HepG2 (cell line): Measurements from ENCODE around the gene KRTAP3-1. TPM values are rescaled to one million over a fixed set of nuclear protein-coding genes. Genes with fewer than 3 reads are reported as not detected.

ENCODE experiments used
- DR1 ChIP-seq: sonication (generic); formaldehyde crosslinking; IDR thresholded peaks from 2 replicates; pipeline ENCODE4 v1.8.0; 2021; ENCODE audit warnings: mild to moderate bottlenecking, missing genetic modification reagents, inconsistent platforms
- HMGXB3 ChIP-seq: sonication (generic); formaldehyde crosslinking; IDR thresholded peaks from 2 replicates; pipeline ENCODE4 v1.4.0; 2020; ENCODE audit warnings: missing genetic modification reagents, borderline replicate concordance
- IKZF5 ChIP-seq: IDR thresholded peaks from 2 replicates; pipeline ENCODE4 v1.6.1; 2018; ENCODE audit warnings: missing genetic modification reagents, mild to moderate bottlenecking, missing compliant biosample characterization
- LCORL ChIP-seq, 2 experiments: fragments of 450-650 bp in 1 of 2; sonication (generic) in 1 of 2; formaldehyde crosslinking in 1 of 2; IDR thresholded peaks; 2 replicates each; pipeline versions ENCODE4 v1.5.0 to v1.6.1; 2017 to 2020; ENCODE audit warnings: antibody characterized with exemption in 1 of 2, missing genetic modification reagents in 1 of 2
- SRF ChIP-seq: IDR thresholded peaks from 2 replicates; pipeline ENCODE4 v1.6.1; 2011; ENCODE audit warnings: mild to moderate bottlenecking, low read depth, low read length, moderate library complexity
- SRY ChIP-seq: sonication (generic); formaldehyde crosslinking; IDR thresholded peaks from 2 replicates; pipeline ENCODE4 v1.8.0; 2022; ENCODE audit warnings: mild to moderate bottlenecking, missing genetic modification reagents
- TEAD3 ChIP-seq: optimal IDR thresholded peaks from 2 replicates; pipeline ENCODE3; 2016; ENCODE audit warnings: borderline replicate concordance
- YEATS2 ChIP-seq: sonication (generic); formaldehyde crosslinking; IDR thresholded peaks from 2 replicates; pipeline ENCODE4 v1.4.0; 2020; ENCODE audit warnings: missing genetic modification reagents, borderline replicate concordance
- ZKSCAN5 ChIP-seq: sonication (generic); formaldehyde crosslinking; IDR thresholded peaks from 2 replicates; pipeline ENCODE4 v1.5.1; 2020; ENCODE audit warnings: mild to moderate bottlenecking, missing genetic modification reagents
- ZNF253 ChIP-seq: sonication (generic); formaldehyde crosslinking; IDR thresholded peaks from 2 replicates; pipeline ENCODE4 v1.8.0; 2022; ENCODE audit warnings: mild to moderate bottlenecking, missing genetic modification reagents, borderline replicate concordance
- ZNF512B ChIP-seq: sonication (generic); formaldehyde crosslinking; IDR thresholded peaks from 2 replicates; pipeline ENCODE4 v1.5.1; 2020; ENCODE audit warnings: missing genetic modification reagents, mild to moderate bottlenecking, borderline replicate concordance
- ZNF768 ChIP-seq: sonication (generic); formaldehyde crosslinking; IDR thresholded peaks from 2 replicates; pipeline ENCODE4 v1.4.0; 2020; ENCODE audit warnings: missing genetic modification reagents
- ZNF781 ChIP-seq: sonication (generic); formaldehyde crosslinking; IDR thresholded peaks from 2 replicates; pipeline ENCODE4 v1.5.1; 2020; ENCODE audit warnings: borderline replicate concordance, mild to moderate bottlenecking, missing genetic modification reagents; ENCODE audit errors: not compliant biosample characterization
- ZNF792 ChIP-seq: IDR thresholded peaks from 2 replicates; pipeline ENCODE4 v1.6.1; 2016
- polyA plus RNA-seq, 8 experiments: library from polyadenylated mRNA; depleted of rRNA in 3 of 8; stranded (reverse) in 7 of 8; unstranded in 1 of 8; fragments of >200 nt; fragmentation: Illumina TruSeq in 4 of 8; extraction: Trizol in 4 of 8; gene quantifications; 2 replicates each; pipeline versions ENCODE4 v1.2.1 to v1.2.3, GENCODE V29; 2011 to 2016; ENCODE audit warnings: low read depth in 4 of 8, missing spikeins in 1 of 8, mixed read lengths in 1 of 8; ENCODE audit not compliant: insufficient read depth in 1 of 8
- total RNA-seq, 5 experiments: library from RNA; depleted of rRNA; stranded (reverse); fragments of >200 nt; fragmentation: Illumina TruSeq; extraction: Trizol; gene quantifications; 2 replicates each; pipeline ENCODE4 v1.2.3, GENCODE V29; 2016; ENCODE audit warnings: low read depth in 1 of 5
- TF ChIP-seq, protein P1 (sequence below): IDR thresholded peaks from 2 replicates; pipeline ENCODE4 v1.6.1; 2016; ENCODE audit warnings: low read depth, borderline replicate concordance

KRTAP3-1 gene
- total and polyA plus RNA-seq, 2 of the 13 experiments (the other 11 are each of a cell fraction or from before 2014, with no cell fraction given): 0.29 to 3.7 TPM

DNA sequence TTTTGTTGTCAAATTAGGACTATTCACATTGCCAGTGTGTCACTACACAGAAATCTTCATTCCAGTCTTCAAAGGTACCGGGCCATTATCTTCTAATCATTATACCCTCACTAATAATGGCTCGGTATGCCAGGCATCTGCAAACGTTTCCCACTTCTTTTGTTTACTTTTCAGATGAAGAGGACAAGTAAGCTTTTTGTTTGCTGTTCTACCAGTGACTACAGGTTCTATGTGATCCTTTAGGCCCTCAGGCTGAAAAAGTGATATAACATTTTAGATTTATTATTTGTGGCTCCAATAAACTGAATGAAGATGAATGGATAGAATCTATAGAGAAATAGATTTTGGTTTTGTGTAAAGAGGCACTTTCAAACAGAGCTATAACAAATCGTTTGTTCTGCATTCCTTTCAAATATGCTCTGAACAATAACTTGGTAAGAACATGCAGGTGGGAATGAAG lies 403 bp upstream of the KRTAP3-1 start (continued):
- TF ChIP-seq ZNF512B (CRISPR knock-in tag): no peak
- TF ChIP-seq SRY: no peak
- TF ChIP-seq HMGXB3 (CRISPR knock-in tag): no peak
- TF ChIP-seq ZKSCAN5 (CRISPR knock-in tag): no peak
- TF ChIP-seq ZNF768 (CRISPR knock-in tag): no peak
- TF ChIP-seq DR1 (CRISPR knock-in tag): no peak
- TF ChIP-seq ZNF792 (CRISPR knock-in tag): 0 out of 2 replicates have a peak, but pooled peaks have one; percentile 54
- TF ChIP-seq LCORL (IDR thresholded peaks at IDR 0.05): no peak
- peak; percentile 66; the same call in 1 of the 2 replicates for TF ChIP-seq LCORL (CRISPR knock-in tag; IDR thresholded peaks at IDR 0.05)
- peak; percentile 100 for TF ChIP-seq TEAD3 (CRISPR knock-in tag)
- TF ChIP-seq ZNF253: no peak
- TF ChIP-seq YEATS2 (CRISPR knock-in tag): no peak
- TF ChIP-seq ZNF781 (CRISPR knock-in tag): no peak
- no peak for TF ChIP-seq IKZF5 (CRISPR knock-in tag)
- TF ChIP-seq SRF: no peak
- TF ChIP-seq, protein P1, sequence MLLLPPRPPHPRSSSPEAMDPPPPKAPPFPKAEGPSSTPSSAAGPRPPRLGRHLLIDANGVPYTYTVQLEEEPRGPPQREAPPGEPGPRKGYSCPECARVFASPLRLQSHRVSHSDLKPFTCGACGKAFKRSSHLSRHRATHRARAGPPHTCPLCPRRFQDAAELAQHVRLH (CRISPR knock-in tag): no peak
